Lung (tissue), 12 donors: ENCODE data around the gene WFDC8. TPM values are rescaled to one million over a fixed set of nuclear protein-coding genes. Genes with fewer than 3 reads are reported as not detected.
"Not testable (repeated sequence)": the region's sequence is repeated elsewhere in the genome, so short reads cannot be mapped to it uniquely, and the experiment has no call there.

ENCODE experiments used
- ATAC-seq: fragments of 200-7000 bp; cut with Tn5 transposase; one replicate; pipeline ENCODE4 v1.9.1; 2020; ENCODE audit warnings: moderate number of reproducible peaks; ENCODE audit not compliant: insufficient read depth, low FRiP score
- DNase-seq, 3 donors: peaks; one replicate each; pipeline ENCODE4 v3.0.0-alpha.2; 2013 to 2017
- H3K27ac ChIP-seq, 2 donors: one replicate each; pipeline ENCODE4 v1.5.1; 2013; ENCODE audit warnings: mild to moderate bottlenecking in 2 of 2, moderate library complexity in 2 of 2, control low read depth in 1 of 2, inconsistent platforms in 1 of 2, low read depth in 1 of 2, low read length in 1 of 2
- H3K27me3 ChIP-seq, 3 donors: one replicate each; pipeline ENCODE4 v1.5.1; 2013; ENCODE audit warnings: low read length in 2 of 3; ENCODE audit not compliant: control insufficient read depth in 3 of 3, insufficient read depth in 3 of 3
- H3K36me3 ChIP-seq, 4 donors: one replicate each; pipeline ENCODE4 v1.5.1; 2013; ENCODE audit warnings: low read length in 4 of 4, mild to moderate bottlenecking in 1 of 4, moderate library complexity in 1 of 4; ENCODE audit not compliant: control insufficient read depth in 4 of 4, insufficient read depth in 4 of 4
- H3K4me1 ChIP-seq, 5 donors: one replicate each; pipeline ENCODE4 v1.5.1; 2013; ENCODE audit warnings: low read length in 5 of 5, mild to moderate bottlenecking in 2 of 5, moderate library complexity in 1 of 5; ENCODE audit not compliant: control insufficient read depth in 5 of 5, insufficient read depth in 5 of 5
- H3K4me3 ChIP-seq: one replicate; pipeline ENCODE4 v1.5.1; 2013; ENCODE audit warnings: mild to moderate bottlenecking, control low read depth, moderate library complexity
- H3K9ac ChIP-seq, 2 donors: one replicate each; pipeline ENCODE4 v1.5.1; 2013; ENCODE audit warnings: low read length in 2 of 2, control low read depth in 1 of 2; ENCODE audit not compliant: insufficient read depth in 1 of 2
- H3K9me3 ChIP-seq, 4 donors: one replicate each; pipeline ENCODE4 v1.5.1; 2013; ENCODE audit warnings: low read length in 3 of 4, mild to moderate bottlenecking in 1 of 4, moderate library complexity in 1 of 4; ENCODE audit not compliant: control insufficient read depth in 4 of 4, insufficient read depth in 3 of 4
- CTCF ChIP-seq: IDR thresholded peaks from 2 replicates; pipeline ENCODE4 v1.5.1; 2012; ENCODE audit warnings: mild to moderate bottlenecking; ENCODE audit errors: control extremely low read depth, extremely low read depth
- WGBS, 2 donors: extraction: QIAGEN DNeasy Blood & Tissue Kit; methylation state at CpG; one replicate each; pipeline ENCODE4 v1.1.7; 2013; 5-methylcytosine and 5-hydroxymethylcytosine counted together
- polyA plus RNA-seq, 2 donors: library from polyadenylated mRNA; stranded (reverse); fragments of 200-250 nt; gene quantifications; one replicate each; pipeline ENCODE4 v1.2.1, GENCODE V29; 2013
- total RNA-seq, 2 donors: library from RNA; depleted of rRNA in 1 of 2; stranded (reverse); fragments of >200 nt in 1 of 2; gene quantifications; one replicate each; pipeline ENCODE4 v1.2.1, GENCODE V29; 2014 to 2021
- donor health status: control.
- donor health status: control.
- donor health status: Bipolar disorder and iron deficiency.
- donor health status: healthy.
- donor health status: DM: yes; HTN: yes; CAD: no.

WFDC8 gene
- total and polyA plus RNA-seq, 4 donors = 0.26 TPM; not detected in 3

- H3K4me3 ChIP-seq = no peak overlapping the region
- peaks cover 0 to 6% (median 0%) of the 10 kb centered on the region in 5 donors for H3K4me1 ChIP-seq
- H3K27ac ChIP-seq = no peak overlapping the region
- H3K9ac ChIP-seq = no peak overlapping the region
- no peaks in the 10 kb centered on the region for H3K36me3 ChIP-seq
- no peaks in the 10 kb centered on the region for H3K9me3 ChIP-seq
- no peak for ATAC-seq
- no peak for DNase-seq
- H3K27me3 ChIP-seq = peaks cover 0 to 3% (median 0%) of the 10 kb centered on the region in 3 donors
- no peak for TF ChIP-seq CTCF
- WGBS, 2 donors = 83 to 88% methylated on average over 1 of the region's 1 CpG
Measured at GRCh38 chr20:45578231-45578630, 853 bp downstream of the WFDC8 start.

GRCh38 chr20:45576995-45577394 is 2.1 kb downstream of the WFDC8 start:
- DNase-seq = peak in 2 of 3 donors; percentile 67 to 82
- no peak overlapping the region for H3K4me3 ChIP-seq
- ATAC-seq = no peak
- no peaks in the 10 kb centered on the region for H3K36me3 ChIP-seq
- 35 to 61% methylated on average over 2 of the region's 2 CpGs for WGBS, 2 donors
- TF ChIP-seq CTCF = no peak
- no peaks in the 10 kb centered on the region for H3K9me3 ChIP-seq
- peaks cover 0 to 6% (median 0%) of the 10 kb centered on the region in 5 donors for H3K4me1 ChIP-seq
- H3K27me3 ChIP-seq = peaks cover 0 to 3% (median 0%) of the 10 kb centered on the region in 3 donors
- no peak overlapping the region for H3K27ac ChIP-seq
- H3K9ac ChIP-seq = no peak overlapping the region

- H3K36me3 ChIP-seq = no peaks in the 10 kb centered on the region
- TF ChIP-seq CTCF = no peak
- DNase-seq (no peak), ATAC-seq (no peak)
- H3K27ac ChIP-seq = peak overlapping the region in 1 of 2 donors; percentile 62
- 71 to 83% methylated on average over 3 of the region's 3 CpGs for WGBS, 2 donors
- H3K9ac ChIP-seq = no peak overlapping the region
- no peak overlapping the region for H3K4me3 ChIP-seq
- H3K9me3 ChIP-seq = no peaks in the 10 kb centered on the region
- H3K4me1 ChIP-seq = peaks cover 0 to 6% (median 0%) of the 10 kb centered on the region in 5 donors
- H3K27me3 ChIP-seq = peaks cover 0 to 3% (median 0%) of the 10 kb centered on the region in 3 donors
Measured at GRCh38 chr20:45575931-45576330, 3.2 kb downstream of the WFDC8 start.

GRCh38 chr20:45569650-45570049 is 9.4 kb downstream of the WFDC8 start:
- not testable (repeated sequence) for H3K27ac ChIP-seq, H3K9me3 ChIP-seq, H3K9ac ChIP-seq, H3K36me3 ChIP-seq, H3K4me1 ChIP-seq, ATAC-seq, H3K4me3 ChIP-seq, H3K27me3 ChIP-seq, DNase-seq
- WGBS, 2 donors = 93 to 100% methylated on average over 1 of the region's 1 CpG
